Psoas muscle (tissue), 8 donors: ENCODE measurements around the gene RAD51. TPM values are rescaled to one million over a fixed set of nuclear protein-coding genes. Genes with fewer than 3 reads are reported as not detected.
A peak's percentile ranks its signal among the peaks of the same experiment; 100 is the strongest.

Source experiments
- ATAC-seq, 4 donors: fragments of 200-7000 bp; cut with Tn5 transposase; one replicate each; pipeline ENCODE4 v1.9.1; 2020; ENCODE audit warnings: moderate library complexity in 3 of 4, mild to moderate bottlenecking in 2 of 4
- DNase-seq, 2 donors: peaks; one replicate each; pipeline ENCODE4 v3.0.0-alpha.2; 2020
- H3K27ac ChIP-seq: fragments of 200-600 bp; one replicate; pipeline ENCODE4 v1.8.0; 2022
- H3K27me3 ChIP-seq, 3 donors: fragments of 200-600 bp in 1 of 3; one replicate each; pipeline versions ENCODE4 v1.6.1 to v1.8.0; 2013 to 2022; ENCODE audit warnings: low read length in 2 of 3, mild to moderate bottlenecking in 2 of 3, moderate library complexity in 1 of 3; ENCODE audit not compliant: insufficient read depth in 3 of 3
- H3K36me3 ChIP-seq, 2 donors: fragments of 200-600 bp in 1 of 2; one replicate each; pipeline versions ENCODE4 v1.6.1 to v1.8.0; 2013 to 2022; ENCODE audit warnings: low read depth in 1 of 2, mild to moderate bottlenecking in 1 of 2, moderate library complexity in 1 of 2; ENCODE audit not compliant: insufficient read depth in 1 of 2
- H3K4me1 ChIP-seq: fragments of 200-600 bp; one replicate; pipeline ENCODE4 v1.8.0; 2022
- H3K4me3 ChIP-seq: fragments of 200-600 bp; one replicate; pipeline ENCODE4 v1.8.0; 2022; ENCODE audit warnings: mild to moderate bottlenecking
- H3K9me3 ChIP-seq: fragments of 200-600 bp; one replicate; pipeline ENCODE4 v1.8.0; 2022
- WGBS, 3 donors: extraction: QIAGEN DNeasy Blood & Tissue Kit; methylation state at CpG; one replicate each; pipeline versions ENCODE4 v1.1.6 to v1.1.7; 2013; 5-methylcytosine and 5-hydroxymethylcytosine counted together
- intact Hi-C, 2 donors: fragments of 100-400 bp; cut with DNase I; formaldehyde crosslinking; loops; one replicate each; pipeline versions ENCODE4 v1.11.0 to v1.14.2; 2022
- polyA plus RNA-seq, 3 donors: library from polyadenylated mRNA; stranded (reverse); fragments of 200-250 nt; gene quantifications; one replicate each; pipeline ENCODE4 v1.2.3, GENCODE V29; 2013
- total RNA-seq, 4 donors: library from RNA; stranded (reverse); fragmentation: NEBNext Ultra II Directional in 2 of 4; extraction: Animal tissue kit (Norgen Biotek cat#: 25700) in 2 of 4; gene quantifications; one replicate each; pipeline versions ENCODE4 v1.2.1 to v1.2.4, GENCODE V29; 2021 to 2023
- TF ChIP-seq, protein P1 (sequence below): fragments of 200-600 bp; IDR thresholded peaks from one replicate; pipeline ENCODE4 v1.8.0; 2022; ENCODE audit warnings: antibody characterized with exemption
- donor health status: healthy with polysubstance abuse.
- donor health status: DM: no; HTN: no; CAD: no; lungs with moderate emphysema.
- donor health status: Bipolar disorder and iron deficiency.
- donor health status: healthy.
- donor health status: DM: yes; HTN: yes; CAD: no.
- donor health status: DM: no; HTN: no; CAD: no.
- donor health status: DM: no; HTN: no; CAD: no.
- donor health status: DM: yes; HTN: yes; CAD: no.

Gene RAD51
- total and polyA plus RNA-seq, 7 donors = 0.29 to 1.5 (median 0.58) TPM

- H3K27me3 ChIP-seq = no peaks in the 10 kb centered on the region
- H3K4me3 ChIP-seq = peak overlapping the region; percentile 85
- ATAC-seq = peak in 2 of 4 donors; percentile 13 to 28
- TF ChIP-seq, protein P1, sequence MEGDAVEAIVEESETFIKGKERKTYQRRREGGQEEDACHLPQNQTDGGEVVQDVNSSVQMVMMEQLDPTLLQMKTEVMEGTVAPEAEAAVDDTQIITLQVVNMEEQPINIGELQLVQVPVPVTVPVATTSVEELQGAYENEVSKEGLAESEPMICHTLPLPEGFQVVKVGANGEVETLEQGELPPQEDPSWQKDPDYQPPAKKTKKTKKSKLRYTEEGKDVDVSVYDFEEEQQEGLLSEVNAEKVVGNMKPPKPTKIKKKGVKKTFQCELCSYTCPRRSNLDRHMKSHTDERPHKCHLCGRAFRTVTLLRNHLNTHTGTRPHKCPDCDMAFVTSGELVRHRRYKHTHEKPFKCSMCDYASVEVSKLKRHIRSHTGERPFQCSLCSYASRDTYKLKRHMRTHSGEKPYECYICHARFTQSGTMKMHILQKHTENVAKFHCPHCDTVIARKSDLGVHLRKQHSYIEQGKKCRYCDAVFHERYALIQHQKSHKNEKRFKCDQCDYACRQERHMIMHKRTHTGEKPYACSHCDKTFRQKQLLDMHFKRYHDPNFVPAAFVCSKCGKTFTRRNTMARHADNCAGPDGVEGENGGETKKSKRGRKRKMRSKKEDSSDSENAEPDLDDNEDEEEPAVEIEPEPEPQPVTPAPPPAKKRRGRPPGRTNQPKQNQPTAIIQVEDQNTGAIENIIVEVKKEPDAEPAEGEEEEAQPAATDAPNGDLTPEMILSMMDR = no peak
- intact Hi-C loops = loop anchor here in 1 of 2 donors (5.0 to 10.0 kb wide), 2 partner anchors 52 to 171 kb away; no protein-coding TSS in a partner anchor
- 0% methylated on average over 22 to 24 of the region's 24 CpGs for WGBS, 3 donors
- H3K9me3 ChIP-seq = no peaks in the 10 kb centered on the region
- no peak for DNase-seq
- H3K27ac ChIP-seq = peak overlapping the region; percentile 98
- peaks cover 15% of the 10 kb centered on the region for H3K4me1 ChIP-seq
- H3K36me3 ChIP-seq = peaks cover 0 to 22% of the 10 kb centered on the region in 2 donors
Observed at GRCh38 chr15:40695469-40695890, 506 bp downstream of the RAD51 start.

GRCh38 chr15:40696228-40696627 lies 1.3 kb downstream of the RAD51 start:
- no peak for ATAC-seq

DNA sequence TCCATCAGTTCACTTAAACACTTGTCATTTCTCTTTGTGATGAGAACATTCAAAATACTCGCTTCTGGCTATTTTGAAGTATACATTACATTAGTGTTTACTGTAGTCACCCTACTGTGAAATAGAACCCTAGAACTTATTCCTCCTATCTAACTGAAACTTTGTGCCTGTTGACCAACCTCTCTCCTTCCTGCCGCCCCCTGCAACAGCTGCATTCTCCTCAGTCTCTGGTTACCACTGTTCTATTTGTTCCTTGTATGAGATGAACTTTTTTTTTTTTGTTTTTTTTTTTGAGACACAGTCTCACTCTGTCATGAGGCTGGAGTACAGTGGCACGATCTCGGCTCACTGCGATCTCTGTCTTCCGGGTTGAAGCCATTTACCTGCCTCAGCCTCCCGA lies 2.9 kb downstream of the RAD51 start:
- TF ChIP-seq, protein P1 = no peak

More at GRCh38 chr15:40696228-40696627, 1.3 kb downstream of the RAD51 start:
- TF ChIP-seq, protein P1 = no peak
- Histone ChIP-seq H3K36me3 (peaks cover 0 to 21% of the 10 kb centered on the region in 2 donors), H3K4me1 (peaks cover 15% of the 10 kb centered on the region), H3K4me3 (no peak overlapping the region), H3K27ac (no peak overlapping the region), H3K27me3 (no peaks in the 10 kb centered on the region), H3K9me3 (no peaks in the 10 kb centered on the region)
- no peak for DNase-seq
- 82 to 83% (median 82%) methylated on average over 11 of the region's 11 CpGs for WGBS, 3 donors
- intact Hi-C loops = loop anchor here in 1 of 2 donors (5.0 to 10.0 kb wide), 2 partner anchors 51 to 171 kb away; no protein-coding TSS in a partner anchor

GRCh38 chr15:40702077-40702476 lies 7.1 kb downstream of the RAD51 start:
- intact Hi-C loops = no loop called here
- Histone ChIP-seq H3K27me3 (no peaks in the 10 kb centered on the region), H3K4me1 (no peaks in the 10 kb centered on the region), H3K9me3 (no peaks in the 10 kb centered on the region), H3K36me3 (no peaks in the 10 kb centered on the region), H3K27ac (no peak overlapping the region), H3K4me3 (no peak overlapping the region)
- 91 to 97% (median 94%) methylated on average over 7 of the region's 7 CpGs for whole genome bisulfite sequencing, 3 donors
- DNase-seq (no peak), ATAC-seq (no peak)
- TF ChIP-seq, protein P1 = no peak

More for the DNA sequence above, 2.9 kb downstream of the RAD51 start:
- Histone ChIP-seq H3K27me3 (no peaks in the 10 kb centered on the region), H3K4me1 (peaks cover 15% of the 10 kb centered on the region), H3K9me3 (no peaks in the 10 kb centered on the region), H3K4me3 (no peak overlapping the region), H3K27ac (no peak overlapping the region), H3K36me3 (peaks cover 0 to 5% of the 10 kb centered on the region in 2 donors)
- 87 to 95% (median 91%) methylated on average over 7 of the region's 7 CpGs for WGBS, 3 donors
- DNase-seq (no peak), ATAC-seq (no peak)
- intact Hi-C loops = loop anchor here in 1 of 2 donors (5.0 to 10.0 kb wide), 2 partner anchors 49 to 173 kb away; no protein-coding TSS in a partner anchor

GRCh38 chr15:40706121-40706520 lies 11.1 kb downstream of the RAD51 start:
- H3K4me1 ChIP-seq = no peaks in the 10 kb centered on the region
- no peak overlapping the region for H3K4me3 ChIP-seq
- TF ChIP-seq, protein P1 = no peak
- WGBS, 3 donors = 93 to 96% (median 95%) methylated on average over 2 of the region's 2 CpGs
- H3K27me3 ChIP-seq = no peaks in the 10 kb centered on the region
- no peaks in the 10 kb centered on the region for H3K9me3 ChIP-seq
- no peaks in the 10 kb centered on the region for H3K36me3 ChIP-seq
- ATAC-seq (no peak), DNase-seq (no peak)
- H3K27ac ChIP-seq = no peak overlapping the region
- intact Hi-C loops = no loop called here
